NCI-H345 treated with DMSO at 0.1 percent for 48 hours (cell line): ENCODE data around the gene KCNQ1.

Experiments used
- DNase-seq: peaks from one replicate; lab custom pipeline; 2025; ENCODE audit not compliant: unreplicated experiment; lab: John Stamatoyannopoulos, UW

KCNQ1 gene

GRCh38 chr11:2460540-2461252, 15.9 kb downstream of the KCNQ1 start:
- DNase-seq: no peak

GRCh38 chr11:2461253-2461955, 16.6 kb downstream of the KCNQ1 start:
- DNase-seq: no peak

- no peak for DNase-seq
These were observed 17.2 kb downstream of the KCNQ1 start for GRCh38 chr11:2461956-2462542.

GRCh38 chr11:2462543-2462985, 17.8 kb downstream of the KCNQ1 start:
- DNase-seq: no peak

GRCh38 chr11:2462986-2463765, 18.4 kb downstream of the KCNQ1 start:
- no peak for DNase-seq

- no peak for DNase-seq
These were observed 19.0 kb downstream of the KCNQ1 start for GRCh38 chr11:2463766-2464277.

GRCh38 chr11:2464451-2465165, 19.8 kb downstream of the KCNQ1 start:
- no peak for DNase-seq

GRCh38 chr11:2465202-2466068, 20.6 kb downstream of the KCNQ1 start:
- DNase-seq: no peak

- DNase-seq: no peak
These were observed 21.4 kb downstream of the KCNQ1 start for GRCh38 chr11:2466069-2466801.

GRCh38 chr11:2466869-2467694, 22.3 kb downstream of the KCNQ1 start:
- no peak for DNase-seq

GRCh38 chr11:2467695-2468055, 22.9 kb downstream of the KCNQ1 start:
- DNase-seq: no peak

- no peak for DNase-seq
These were observed 23.8 kb downstream of the KCNQ1 start for GRCh38 chr11:2468363-2469235.

GRCh38 chr11:2470495-2470894, 25.7 kb downstream of the KCNQ1 start:
- DNase-seq: no peak

- DNase-seq: no peak
These were observed 26.4 kb downstream of the KCNQ1 start for GRCh38 chr11:2471048-2471803.

GRCh38 chr11:2471804-2472096, 26.9 kb downstream of the KCNQ1 start:
- DNase-seq: no peak

- DNase-seq: no peak
These were observed 27.8 kb downstream of the KCNQ1 start for GRCh38 chr11:2472428-2473186.
